GM23338 (cell line): ENCODE data around the gene ATP8B4. TPM values are rescaled to one million over a fixed set of nuclear protein-coding genes. Genes with fewer than 3 reads are reported as not detected.

Experiments used
- ATAC-seq: fragments of 200-7000 bp; cut with Tn5 transposase; 3 replicates; pipeline ENCODE4 v1.9.1; 2020
- DNase-seq: peaks from one replicate; pipeline ENCODE4 v3.0.0-alpha.2; 2015; ENCODE audit warnings: low spot score
- H2AFZ ChIP-seq: fragments of 200-600 bp; sonication (generic); 2 replicates; pipeline ENCODE4 v1.8.0; 2016; ENCODE audit warnings: antibody characterized with exemption, mild to moderate bottlenecking, moderate library complexity
- H3F3A ChIP-seq: fragments of 200-600 bp; sonication (generic); replicated peaks from 2 replicates; pipeline ENCODE4 v1.8.0; 2017; ENCODE audit warnings: antibody characterized with exemption, mixed run types, low read depth
- H3K27ac ChIP-seq: fragments of 200-600 bp; sonication (generic); 2 replicates; pipeline ENCODE4 v1.6.1; 2016; ENCODE audit warnings: low read depth
- H3K27me3 ChIP-seq: fragments of 200-600 bp; sonication (generic); 2 replicates; pipeline ENCODE4 v1.8.0; 2016; ENCODE audit warnings: mild to moderate bottlenecking, mixed run types, moderate library complexity; ENCODE audit not compliant: insufficient read depth
- H3K36me3 ChIP-seq: fragments of 200-600 bp; sonication (generic); 2 replicates; pipeline ENCODE4 v1.8.0; 2016; ENCODE audit warnings: mild to moderate bottlenecking; ENCODE audit not compliant: insufficient read depth
- H3K4me1 ChIP-seq: fragments of 200-600 bp; sonication (generic); 2 replicates; pipeline ENCODE4 v1.8.0; 2016; ENCODE audit warnings: mild to moderate bottlenecking, moderate library complexity; ENCODE audit not compliant: insufficient read depth
- H3K4me2 ChIP-seq: fragments of 200-600 bp; sonication (generic); 2 replicates; pipeline ENCODE4 v1.7.1; 2017; ENCODE audit warnings: mixed run types
- H3K4me3 ChIP-seq: fragments of 200-600 bp; sonication (generic); 2 replicates; pipeline ENCODE4 v1.6.1; 2016; ENCODE audit warnings: mixed run types
- H3K79me2 ChIP-seq: fragments of 200-600 bp; sonication (generic); replicated peaks from 2 replicates; pipeline ENCODE4 v1.8.0; 2017; ENCODE audit warnings: mild to moderate bottlenecking; ENCODE audit not compliant: insufficient read depth
- H3K9me2 ChIP-seq: fragments of 200-600 bp; sonication (generic); 2 replicates; pipeline ENCODE4 v1.8.0; 2017; ENCODE audit not compliant: insufficient read depth
- H4K20me1 ChIP-seq: fragments of 200-600 bp; sonication (generic); replicated peaks from 2 replicates; pipeline ENCODE4 v1.8.0; 2017; ENCODE audit warnings: mild to moderate bottlenecking; ENCODE audit not compliant: insufficient read depth
- H3K27ac Mint-ChIP-seq: 2 replicates; pipeline ENCODE4 v1.8.0; 2020; ENCODE audit warnings: inconsistent platforms, mild to moderate bottlenecking, moderate library complexity, mixed read lengths
- H3K27me3 Mint-ChIP-seq: 3 replicates; pipeline ENCODE4 v1.8.0; 2022; ENCODE audit warnings: low read depth, mild to moderate bottlenecking, moderate library complexity, mixed read lengths, inconsistent platforms; ENCODE audit not compliant: insufficient read depth, poor library complexity
- H3K36me3 Mint-ChIP-seq: 3 replicates; pipeline ENCODE4 v1.8.0; 2021; ENCODE audit warnings: low read depth, mild to moderate bottlenecking, inconsistent platforms, moderate library complexity, mixed read lengths
- H3K4me1 Mint-ChIP-seq: 3 replicates; pipeline ENCODE4 v1.8.0; 2020; ENCODE audit warnings: mild to moderate bottlenecking, inconsistent platforms, mixed read lengths
- H3K4me3 Mint-ChIP-seq: 3 replicates; pipeline ENCODE4 v1.8.0; 2021; ENCODE audit warnings: moderate library complexity, mild to moderate bottlenecking, inconsistent platforms, mixed read lengths
- H3K9me3 Mint-ChIP-seq: 3 replicates; pipeline ENCODE4 v1.8.0; 2020; ENCODE audit warnings: moderate library complexity, mild to moderate bottlenecking, inconsistent platforms, mixed read lengths
- CREB1 ChIP-seq: fragments of 250-450 bp; sonication (Bioruptor Pico); IDR thresholded peaks from 2 replicates; pipeline ENCODE4 v1.5.0; 2020; ENCODE audit warnings: low read depth, mild to moderate bottlenecking, moderate library complexity
- EZH2 ChIP-seq: fragments of 200-600 bp; sonication (generic); IDR thresholded peaks from one replicate; pipeline ENCODE4 v1.8.0; 2017; ENCODE audit warnings: antibody characterized with exemption, mild to moderate bottlenecking, low read depth; ENCODE audit not compliant: unreplicated experiment
- NANOG ChIP-seq: IDR thresholded peaks from 2 replicates; pipeline ENCODE4 v1.6.1; 2016; ENCODE audit warnings: antibody characterized with exemption, borderline replicate concordance
- STAT1 ChIP-seq: IDR thresholded peaks from one replicate; pipeline ENCODE4 v1.6.1; 2016; ENCODE audit warnings: antibody characterized with exemption; ENCODE audit not compliant: unreplicated experiment
- ZNF114 ChIP-seq: fragments of 250-450 bp; sonication (Bioruptor Pico); IDR thresholded peaks from 2 replicates; pipeline ENCODE4 v1.5.0; 2020; ENCODE audit warnings: mild to moderate bottlenecking, moderate library complexity
- ZNF331 ChIP-seq: fragments of 250-450 bp; sonication (Bioruptor Pico); IDR thresholded peaks from 2 replicates; pipeline ENCODE4 v1.5.0; 2020; ENCODE audit warnings: low read depth, mild to moderate bottlenecking, moderate library complexity
- polyA plus RNA-seq: library from polyadenylated mRNA; unstranded; fragments of >200 nt; fragmentation: Nextera tagmentation; extraction: Ambion mirVana; gene quantifications from 2 replicates; pipeline ENCODE4 v1.2.1, GENCODE V29; 2016
- total RNA-seq: library from RNA; depleted of rRNA; stranded (reverse); fragments of >200 nt; shearing (Covaris generic); gene quantifications from 2 replicates; pipeline ENCODE4 v1.2.3, GENCODE V29; 2014
- TF ChIP-seq, protein P1 (sequence below), 2 experiments: fragments of 200-600 bp in 1 of 2; sonication (generic) in 1 of 2; conservative IDR thresholded peaks; 2 replicates each; pipeline versions ENCODE4 v1.5.1 to v1.6.1; 2016 to 2017; ENCODE audit warnings: antibody characterized with exemption in 2 of 2, low read depth in 2 of 2, mild to moderate bottlenecking in 2 of 2, moderate library complexity in 1 of 2
- TF ChIP-seq, protein P2 (sequence below): IDR thresholded peaks from one replicate; pipeline ENCODE4 v1.6.1; 2018; ENCODE audit warnings: antibody characterized with exemption; ENCODE audit not compliant: unreplicated experiment
- TF ChIP-seq, protein P3 (sequence below): fragments of 250-450 bp; sonication (Bioruptor Pico); IDR thresholded peaks from 2 replicates; pipeline ENCODE4 v1.5.0; 2020; ENCODE audit warnings: mild to moderate bottlenecking, moderate library complexity

The ATP8B4 gene
- total and polyA plus RNA-seq, 2 experiments from 2014 or later, result 0.24 TPM; not detected in 1

DNA sequence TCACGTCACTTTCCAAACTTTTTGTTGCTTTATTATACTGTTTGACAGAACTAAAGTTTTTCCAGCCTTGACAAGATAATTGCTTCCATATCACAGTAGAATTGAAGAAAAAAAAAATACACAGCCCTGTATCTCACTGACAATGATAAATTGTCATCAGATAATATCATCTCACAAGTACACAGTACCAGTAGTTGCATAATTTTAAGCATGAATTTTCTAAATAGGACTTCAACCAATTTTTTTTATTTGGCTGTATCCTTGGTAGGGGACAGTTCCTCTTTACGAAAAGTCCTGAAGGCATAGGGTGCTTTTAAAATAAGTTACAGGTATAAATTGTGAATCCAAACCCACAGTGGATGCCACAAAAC lies 230.7 kb downstream of the ATP8B4 start:
- H4K20me1 ChIP-seq, result no peaks in the 10 kb centered on the region
- H3K27me3 ChIP-seq, result no peaks in the 10 kb centered on the region
- Mint-ChIP-seq H3K4me1 (peaks cover 3% of the 10 kb centered on the region; the same call in 2 of the 3 replicates), H3K9me3 (no peaks in the 10 kb centered on the region), H3K27ac (no peak overlapping the region), H3K27me3 (peaks cover 2% of the 10 kb centered on the region), H3K4me3 (no peak overlapping the region), H3K36me3 (no peaks in the 10 kb centered on the region)
- H3K36me3 ChIP-seq, result no peaks in the 10 kb centered on the region
- no peak overlapping the region for H3K4me2 ChIP-seq
- 0 out of 2 replicates have a peak, but pooled peaks cover 5% of the 10 kb centered on the region for H3K4me1 ChIP-seq
- TF ChIP-seq NANOG (no peak), ZNF114 (CRISPR knock-in tag) (no peak)
- no peaks in the 10 kb centered on the region for H3K79me2 ChIP-seq
- no peak overlapping the region for H2AFZ ChIP-seq
- ATAC-seq, result no peak
- no peak overlapping the region for H3K4me3 ChIP-seq
- no peak for DNase-seq
- H3K9me2 ChIP-seq, result 0 out of 2 replicates have a peak, but pooled peaks cover 12% of the 10 kb centered on the region
- no peaks in the 10 kb centered on the region for H3F3A ChIP-seq
- no peak overlapping the region for H3K27ac ChIP-seq

DNA sequence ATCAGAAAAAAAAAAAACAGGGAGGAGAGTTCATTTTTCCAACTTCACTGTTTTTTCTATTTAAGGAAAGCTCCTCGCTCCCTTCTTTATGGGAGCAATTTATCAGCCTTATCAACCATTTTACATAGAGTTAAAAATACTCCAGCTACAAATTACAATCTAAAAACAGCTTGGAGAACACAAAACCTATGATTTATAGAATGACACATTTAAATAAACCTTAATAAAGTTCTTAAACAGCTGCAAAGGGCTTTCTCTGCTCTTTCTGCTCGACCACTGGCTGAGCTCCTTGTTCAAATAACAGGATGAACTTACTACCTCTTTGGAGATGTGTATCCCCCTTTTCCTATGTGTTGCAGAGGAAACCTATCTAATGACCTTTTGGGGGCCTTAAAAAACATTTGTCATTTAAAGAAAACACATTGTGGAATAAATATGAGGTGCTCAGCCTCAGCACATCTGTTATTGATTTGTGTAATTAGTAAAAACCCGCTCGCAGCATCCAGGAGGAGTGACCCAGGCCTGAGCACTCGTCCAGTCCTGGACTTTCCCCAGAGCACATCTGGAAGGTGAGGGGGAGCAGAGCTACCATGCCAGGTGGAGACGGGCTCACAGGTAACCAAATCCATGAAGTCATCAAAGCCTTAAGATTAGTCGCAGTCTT lies 231.2 kb downstream of the ATP8B4 start:
- Mint-ChIP-seq H3K36me3 (no peaks in the 10 kb centered on the region), H3K27me3 (peaks cover 2% of the 10 kb centered on the region), H3K27ac (no peak overlapping the region), H3K4me1 (peaks cover 8% of the 10 kb centered on the region; the same call in 2 of the 3 replicates), H3K4me3 (no peak overlapping the region), H3K9me3 (no peaks in the 10 kb centered on the region)
- Histone ChIP-seq H3K79me2 (no peaks in the 10 kb centered on the region), H3K9me2 (0 out of 2 replicates have a peak, but pooled peaks cover 12% of the 10 kb centered on the region), H2AFZ (no peak overlapping the region), H3K27me3 (no peaks in the 10 kb centered on the region), H3K4me3 (no peak overlapping the region), H3K36me3 (no peaks in the 10 kb centered on the region), H3K4me2 (no peak overlapping the region), H3K27ac (no peak overlapping the region), H3F3A (no peaks in the 10 kb centered on the region), H3K4me1 (0 out of 2 replicates have a peak, but pooled peaks cover 5% of the 10 kb centered on the region), H4K20me1 (no peaks in the 10 kb centered on the region)
- ATAC-seq (no peak), DNase-seq (no peak)
- TF ChIP-seq, protein P1, sequence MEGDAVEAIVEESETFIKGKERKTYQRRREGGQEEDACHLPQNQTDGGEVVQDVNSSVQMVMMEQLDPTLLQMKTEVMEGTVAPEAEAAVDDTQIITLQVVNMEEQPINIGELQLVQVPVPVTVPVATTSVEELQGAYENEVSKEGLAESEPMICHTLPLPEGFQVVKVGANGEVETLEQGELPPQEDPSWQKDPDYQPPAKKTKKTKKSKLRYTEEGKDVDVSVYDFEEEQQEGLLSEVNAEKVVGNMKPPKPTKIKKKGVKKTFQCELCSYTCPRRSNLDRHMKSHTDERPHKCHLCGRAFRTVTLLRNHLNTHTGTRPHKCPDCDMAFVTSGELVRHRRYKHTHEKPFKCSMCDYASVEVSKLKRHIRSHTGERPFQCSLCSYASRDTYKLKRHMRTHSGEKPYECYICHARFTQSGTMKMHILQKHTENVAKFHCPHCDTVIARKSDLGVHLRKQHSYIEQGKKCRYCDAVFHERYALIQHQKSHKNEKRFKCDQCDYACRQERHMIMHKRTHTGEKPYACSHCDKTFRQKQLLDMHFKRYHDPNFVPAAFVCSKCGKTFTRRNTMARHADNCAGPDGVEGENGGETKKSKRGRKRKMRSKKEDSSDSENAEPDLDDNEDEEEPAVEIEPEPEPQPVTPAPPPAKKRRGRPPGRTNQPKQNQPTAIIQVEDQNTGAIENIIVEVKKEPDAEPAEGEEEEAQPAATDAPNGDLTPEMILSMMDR (conservative IDR thresholded peaks at IDR 0.05; ENCODE audit: low read depth in 2 of 2), result no peak
- no peak for TF ChIP-seq STAT1
- TF ChIP-seq, protein P2, sequence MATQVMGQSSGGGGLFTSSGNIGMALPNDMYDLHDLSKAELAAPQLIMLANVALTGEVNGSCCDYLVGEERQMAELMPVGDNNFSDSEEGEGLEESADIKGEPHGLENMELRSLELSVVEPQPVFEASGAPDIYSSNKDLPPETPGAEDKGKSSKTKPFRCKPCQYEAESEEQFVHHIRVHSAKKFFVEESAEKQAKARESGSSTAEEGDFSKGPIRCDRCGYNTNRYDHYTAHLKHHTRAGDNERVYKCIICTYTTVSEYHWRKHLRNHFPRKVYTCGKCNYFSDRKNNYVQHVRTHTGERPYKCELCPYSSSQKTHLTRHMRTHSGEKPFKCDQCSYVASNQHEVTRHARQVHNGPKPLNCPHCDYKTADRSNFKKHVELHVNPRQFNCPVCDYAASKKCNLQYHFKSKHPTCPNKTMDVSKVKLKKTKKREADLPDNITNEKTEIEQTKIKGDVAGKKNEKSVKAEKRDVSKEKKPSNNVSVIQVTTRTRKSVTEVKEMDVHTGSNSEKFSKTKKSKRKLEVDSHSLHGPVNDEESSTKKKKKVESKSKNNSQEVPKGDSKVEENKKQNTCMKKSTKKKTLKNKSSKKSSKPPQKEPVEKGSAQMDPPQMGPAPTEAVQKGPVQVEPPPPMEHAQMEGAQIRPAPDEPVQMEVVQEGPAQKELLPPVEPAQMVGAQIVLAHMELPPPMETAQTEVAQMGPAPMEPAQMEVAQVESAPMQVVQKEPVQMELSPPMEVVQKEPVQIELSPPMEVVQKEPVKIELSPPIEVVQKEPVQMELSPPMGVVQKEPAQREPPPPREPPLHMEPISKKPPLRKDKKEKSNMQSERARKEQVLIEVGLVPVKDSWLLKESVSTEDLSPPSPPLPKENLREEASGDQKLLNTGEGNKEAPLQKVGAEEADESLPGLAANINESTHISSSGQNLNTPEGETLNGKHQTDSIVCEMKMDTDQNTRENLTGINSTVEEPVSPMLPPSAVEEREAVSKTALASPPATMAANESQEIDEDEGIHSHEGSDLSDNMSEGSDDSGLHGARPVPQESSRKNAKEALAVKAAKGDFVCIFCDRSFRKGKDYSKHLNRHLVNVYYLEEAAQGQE, result no peak
- no peak for TF ChIP-seq CREB1 (CRISPR knock-in tag)
- no peak for TF ChIP-seq EZH2
- no peak for TF ChIP-seq ZNF331 (CRISPR knock-in tag)
- TF ChIP-seq, protein P3, sequence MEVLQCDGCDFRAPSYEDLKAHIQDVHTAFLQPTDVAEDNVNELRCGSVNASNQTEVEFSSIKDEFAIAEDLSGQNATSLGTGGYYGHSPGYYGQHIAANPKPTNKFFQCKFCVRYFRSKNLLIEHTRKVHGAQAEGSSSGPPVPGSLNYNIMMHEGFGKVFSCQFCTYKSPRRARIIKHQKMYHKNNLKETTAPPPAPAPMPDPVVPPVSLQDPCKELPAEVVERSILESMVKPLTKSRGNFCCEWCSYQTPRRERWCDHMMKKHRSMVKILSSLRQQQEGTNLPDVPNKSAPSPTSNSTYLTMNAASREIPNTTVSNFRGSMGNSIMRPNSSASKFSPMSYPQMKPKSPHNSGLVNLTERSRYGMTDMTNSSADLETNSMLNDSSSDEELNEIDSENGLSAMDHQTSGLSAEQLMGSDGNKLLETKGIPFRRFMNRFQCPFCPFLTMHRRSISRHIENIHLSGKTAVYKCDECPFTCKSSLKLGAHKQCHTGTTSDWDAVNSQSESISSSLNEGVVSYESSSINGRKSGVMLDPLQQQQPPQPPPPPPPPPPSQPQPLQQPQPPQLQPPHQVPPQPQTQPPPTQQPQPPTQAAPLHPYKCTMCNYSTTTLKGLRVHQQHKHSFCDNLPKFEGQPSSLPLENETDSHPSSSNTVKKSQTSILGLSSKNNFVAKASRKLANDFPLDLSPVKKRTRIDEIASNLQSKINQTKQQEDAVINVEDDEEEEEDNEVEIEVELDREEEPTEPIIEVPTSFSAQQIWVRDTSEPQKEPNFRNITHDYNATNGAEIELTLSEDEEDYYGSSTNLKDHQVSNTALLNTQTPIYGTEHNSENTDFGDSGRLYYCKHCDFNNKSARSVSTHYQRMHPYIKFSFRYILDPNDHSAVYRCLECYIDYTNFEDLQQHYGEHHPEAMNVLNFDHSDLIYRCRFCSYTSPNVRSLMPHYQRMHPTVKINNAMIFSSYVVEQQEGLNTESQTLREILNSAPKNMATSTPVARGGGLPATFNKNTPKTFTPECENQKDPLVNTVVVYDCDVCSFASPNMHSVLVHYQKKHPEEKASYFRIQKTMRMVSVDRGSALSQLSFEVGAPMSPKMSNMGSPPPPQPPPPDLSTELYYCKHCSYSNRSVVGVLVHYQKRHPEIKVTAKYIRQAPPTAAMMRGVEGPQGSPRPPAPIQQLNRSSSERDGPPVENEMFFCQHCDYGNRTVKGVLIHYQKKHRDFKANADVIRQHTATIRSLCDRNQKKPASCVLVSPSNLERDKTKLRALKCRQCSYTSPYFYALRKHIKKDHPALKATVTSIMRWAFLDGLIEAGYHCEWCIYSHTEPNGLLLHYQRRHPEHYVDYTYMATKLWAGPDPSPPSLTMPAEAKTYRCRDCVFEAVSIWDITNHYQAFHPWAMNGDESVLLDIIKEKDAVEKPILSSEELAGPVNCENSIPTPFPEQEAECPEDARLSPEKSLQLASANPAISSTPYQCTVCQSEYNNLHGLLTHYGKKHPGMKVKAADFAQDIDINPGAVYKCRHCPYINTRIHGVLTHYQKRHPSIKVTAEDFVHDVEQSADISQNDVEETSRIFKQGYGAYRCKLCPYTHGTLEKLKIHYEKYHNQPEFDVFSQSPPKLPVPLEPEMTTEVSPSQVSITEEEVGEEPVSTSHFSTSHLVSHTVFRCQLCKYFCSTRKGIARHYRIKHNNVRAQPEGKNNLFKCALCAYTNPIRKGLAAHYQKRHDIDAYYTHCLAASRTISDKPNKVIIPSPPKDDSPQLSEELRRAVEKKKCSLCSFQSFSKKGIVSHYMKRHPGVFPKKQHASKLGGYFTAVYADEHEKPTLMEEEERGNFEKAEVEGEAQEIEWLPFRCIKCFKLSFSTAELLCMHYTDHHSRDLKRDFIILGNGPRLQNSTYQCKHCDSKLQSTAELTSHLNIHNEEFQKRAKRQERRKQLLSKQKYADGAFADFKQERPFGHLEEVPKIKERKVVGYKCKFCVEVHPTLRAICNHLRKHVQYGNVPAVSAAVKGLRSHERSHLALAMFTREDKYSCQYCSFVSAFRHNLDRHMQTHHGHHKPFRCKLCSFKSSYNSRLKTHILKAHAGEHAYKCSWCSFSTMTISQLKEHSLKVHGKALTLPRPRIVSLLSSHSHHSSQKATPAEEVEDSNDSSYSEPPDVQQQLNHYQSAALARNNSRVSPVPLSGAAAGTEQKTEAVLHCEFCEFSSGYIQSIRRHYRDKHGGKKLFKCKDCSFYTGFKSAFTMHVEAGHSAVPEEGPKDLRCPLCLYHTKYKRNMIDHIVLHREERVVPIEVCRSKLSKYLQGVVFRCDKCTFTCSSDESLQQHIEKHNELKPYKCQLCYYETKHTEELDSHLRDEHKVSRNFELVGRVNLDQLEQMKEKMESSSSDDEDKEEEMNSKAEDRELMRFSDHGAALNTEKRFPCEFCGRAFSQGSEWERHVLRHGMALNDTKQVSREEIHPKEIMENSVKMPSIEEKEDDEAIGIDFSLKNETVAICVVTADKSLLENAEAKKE (CRISPR knock-in tag), result no peak
